H9 (cell line): Measurements from ENCODE around the gene HUWE1. TPM values are rescaled to one million over a fixed set of nuclear protein-coding genes. Genes with fewer than 3 reads are reported as not detected.

Experiments
- DNase-seq: peaks from one replicate; pipeline ENCODE4 v3.0.0-alpha.2; 2017
- H2AFZ ChIP-seq: one replicate; pipeline ENCODE4 v1.6.1; 2013; ENCODE audit warnings: mild to moderate bottlenecking, low read length, control low read depth, moderate library complexity
- H2AK5ac ChIP-seq: 2 replicates; pipeline ENCODE4 v1.6.1; 2013; ENCODE audit warnings: low read length, control low read depth, mixed read lengths; ENCODE audit not compliant: insufficient read length
- H2BK120ac ChIP-seq: one replicate; pipeline ENCODE4 v1.6.1; 2013; ENCODE audit warnings: low read depth, mild to moderate bottlenecking, low read length, control low read depth, inconsistent platforms; ENCODE audit not compliant: poor library complexity, severe bottlenecking
- H2BK12ac ChIP-seq: 2 replicates; pipeline ENCODE4 v1.6.1; 2013; ENCODE audit warnings: low read length, control low read depth, mixed read lengths, low read depth; ENCODE audit not compliant: insufficient read length
- H2BK15ac ChIP-seq: 2 replicates; pipeline ENCODE4 v1.6.1; 2013; ENCODE audit warnings: low read depth, low read length, control low read depth
- H2BK20ac ChIP-seq: one replicate; pipeline ENCODE4 v1.6.1; 2013; ENCODE audit warnings: low read depth, mild to moderate bottlenecking, low read length, control low read depth, inconsistent platforms; ENCODE audit not compliant: poor library complexity, severe bottlenecking
- H2BK5ac ChIP-seq: 2 replicates; pipeline ENCODE4 v1.6.1; 2013; ENCODE audit warnings: low read length, control low read depth, mixed read lengths; ENCODE audit not compliant: insufficient read length
- H3K14ac ChIP-seq: 2 replicates; pipeline ENCODE4 v1.6.1; 2013; ENCODE audit warnings: low read length, control low read depth; ENCODE audit not compliant: insufficient read depth
- H3K18ac ChIP-seq: 2 replicates; pipeline ENCODE4 v1.6.1; 2013; ENCODE audit warnings: low read depth, mild to moderate bottlenecking, mixed read lengths, low read length, control low read depth; ENCODE audit not compliant: insufficient read length
- H3K23ac ChIP-seq: 2 replicates; pipeline ENCODE4 v1.6.1; 2013; ENCODE audit warnings: low read length, control low read depth, mixed read lengths, low read depth; ENCODE audit not compliant: insufficient read length
- H3K23me2 ChIP-seq: 2 replicates; pipeline ENCODE4 v1.6.1; 2013; ENCODE audit warnings: low read depth, mild to moderate bottlenecking, mixed read lengths, low read length, control low read depth; ENCODE audit not compliant: insufficient read length, poor library complexity, severe bottlenecking
- H3K27ac ChIP-seq: 2 replicates; pipeline ENCODE4 v1.5.1; 2013; ENCODE audit warnings: low read length, control low read depth, mixed read lengths, low read depth; ENCODE audit not compliant: insufficient read length
- H3K27me3 ChIP-seq: 2 replicates; pipeline ENCODE4 v1.6.1; 2013; ENCODE audit warnings: low read length, control low read depth, inconsistent platforms; ENCODE audit not compliant: insufficient read depth
- H3K4ac ChIP-seq: 2 replicates; pipeline ENCODE4 v1.6.1; 2013; ENCODE audit warnings: low read depth, mild to moderate bottlenecking, control low read depth, inconsistent platforms, low read length, moderate library complexity
- H3K4me1 ChIP-seq: 2 replicates; pipeline ENCODE4 v1.6.1; 2013; ENCODE audit warnings: low read length, control low read depth, inconsistent platforms; ENCODE audit not compliant: insufficient read depth
- H3K4me2 ChIP-seq: 2 replicates; pipeline ENCODE4 v1.6.1; 2013; ENCODE audit warnings: low read length, control low read depth, mixed read lengths; ENCODE audit not compliant: insufficient read length, insufficient read depth
- H3K56ac ChIP-seq: 2 replicates; pipeline ENCODE4 v1.6.1; 2013; ENCODE audit warnings: low read depth, mild to moderate bottlenecking, mixed read lengths, low read length, control low read depth; ENCODE audit not compliant: insufficient read length
- H3K79me1 ChIP-seq: 2 replicates; pipeline ENCODE4 v1.6.1; 2013; ENCODE audit warnings: low read depth, mild to moderate bottlenecking, moderate library complexity, low read length, control low read depth, inconsistent platforms; ENCODE audit not compliant: insufficient read depth, poor library complexity, severe bottlenecking
- H3K79me2 ChIP-seq: 2 replicates; pipeline ENCODE4 v1.6.1; 2013; ENCODE audit warnings: low read length, control low read depth, inconsistent platforms; ENCODE audit not compliant: insufficient read depth
- H3K9ac ChIP-seq: 2 replicates; pipeline ENCODE4 v1.6.1; 2013; ENCODE audit warnings: low read length, control low read depth, mixed read lengths; ENCODE audit not compliant: insufficient read length; ENCODE audit errors: extremely low read depth
- H3K9me3 ChIP-seq: one replicate; pipeline ENCODE4 v1.6.1; 2013; ENCODE audit warnings: low read depth, low read length, inconsistent platforms; ENCODE audit not compliant: control insufficient read depth
- H3T11ph ChIP-seq: one replicate; pipeline ENCODE4 v1.6.1; 2013; ENCODE audit warnings: mild to moderate bottlenecking, low read length, control low read depth, inconsistent platforms
- H4K20me1 ChIP-seq: one replicate; pipeline ENCODE4 v1.6.1; 2013; ENCODE audit not compliant: control insufficient read depth, insufficient read length, insufficient read depth
- H4K5ac ChIP-seq: 2 replicates; pipeline ENCODE4 v1.6.1; 2013; ENCODE audit warnings: low read depth, mild to moderate bottlenecking, mixed read lengths, low read length, control low read depth; ENCODE audit not compliant: insufficient read length
- H4K8ac ChIP-seq: replicated peaks from 2 replicates; pipeline ENCODE4 v1.6.1; 2013; ENCODE audit warnings: low read length, control low read depth, mixed read lengths, low read depth; ENCODE audit not compliant: insufficient read length
- H4K91ac ChIP-seq: 2 replicates; pipeline ENCODE4 v1.6.1; 2013; ENCODE audit warnings: low read depth, mild to moderate bottlenecking, moderate library complexity, mixed read lengths, low read length, control low read depth; ENCODE audit not compliant: insufficient read length
- H3K27ac Mint-ChIP-seq, 3 experiments: 2 replicates in 2 of 3; 3 replicates in 1 of 3; pipeline ENCODE4 v1.8.0; 2020 to 2021; ENCODE audit warnings: mixed read lengths in 3 of 3, mild to moderate bottlenecking in 1 of 3, moderate library complexity in 1 of 3
- H3K27me3 Mint-ChIP-seq: 2 replicates; pipeline ENCODE4 v1.8.0; 2021; ENCODE audit warnings: low read depth, mild to moderate bottlenecking, moderate library complexity, mixed read lengths
- H3K36me3 Mint-ChIP-seq, 3 experiments: 2 replicates in 2 of 3; 3 replicates in 1 of 3; pipeline ENCODE4 v1.8.0; 2020 to 2021; ENCODE audit warnings: low read depth in 3 of 3, mixed read lengths in 3 of 3; ENCODE audit not compliant: insufficient read depth in 1 of 3
- H3K4me1 Mint-ChIP-seq, 2 experiments: 2 replicates each; pipeline ENCODE4 v1.8.0; 2020; ENCODE audit warnings: mixed read lengths in 2 of 2
- H3K4me3 Mint-ChIP-seq, 2 experiments: 2 replicates in 1 of 2; 3 replicates in 1 of 2; pipeline ENCODE4 v1.8.0; 2020 to 2021; ENCODE audit warnings: mild to moderate bottlenecking in 2 of 2, mixed read lengths in 2 of 2, moderate library complexity in 1 of 2
- H3K9me3 Mint-ChIP-seq, 2 experiments: 2 replicates in 1 of 2; 3 replicates in 1 of 2; pipeline ENCODE4 v1.8.0; 2020; ENCODE audit warnings: mild to moderate bottlenecking in 2 of 2, mixed read lengths in 2 of 2, moderate library complexity in 1 of 2
- CTCF ChIP-seq: fragments of 200-600 bp; sonication (generic); conservative IDR thresholded peaks from 3 replicates; pipeline ENCODE4 v1.8.0; 2021; ENCODE audit warnings: antibody characterized with exemption, mild to moderate bottlenecking
- total RNA-seq: library from RNA; stranded (reverse); gene quantifications from 2 replicates; pipeline ENCODE4 v1.2.1, GENCODE V29; 2021

HUWE1 gene
- total RNA-seq, 1 experiment from 2014 or later, result 230 TPM

GRCh38 chrX:53571494-53571893 lies 115.0 kb downstream of the HUWE1 start:
- Histone ChIP-seq H4K20me1 (no peaks in the 10 kb centered on the region), H3T11ph (no peak overlapping the region), H4K8ac (no peak overlapping the region), H4K91ac (no peak overlapping the region), H3K9ac (no peak overlapping the region), H2BK20ac (no peak overlapping the region), H2BK5ac (no peak overlapping the region), H3K18ac (no peak overlapping the region), H2BK15ac (no peak overlapping the region), H4K5ac (no peak overlapping the region), H2AFZ (no peak overlapping the region), H3K79me1 (no peaks in the 10 kb centered on the region), H2AK5ac (no peak overlapping the region), H2BK120ac (no peak overlapping the region), H3K23me2 (no peaks in the 10 kb centered on the region), H3K79me2 (no peaks in the 10 kb centered on the region), H3K14ac (no peak overlapping the region), H3K4ac (no peak overlapping the region), H3K27me3 (no peaks in the 10 kb centered on the region), H2BK12ac (no peak overlapping the region), H3K56ac (no peak overlapping the region), H3K9me3 (peaks cover 24% of the 10 kb centered on the region), H3K4me2 (no peak overlapping the region), H3K23ac (no peak overlapping the region), H3K4me1 (no peaks in the 10 kb centered on the region), H3K27ac (no peak overlapping the region)
- no peak overlapping the region for H3K4me3 Mint-ChIP-seq
- peaks cover 43 to 90% (median 70%) of the 10 kb centered on the region in 3 experiments for H3K36me3 Mint-ChIP-seq
- no peak for DNase-seq
- TF ChIP-seq CTCF, result no peak
- H3K27me3 Mint-ChIP-seq, result peaks cover 2% of the 10 kb centered on the region
- no peak overlapping the region for H3K27ac Mint-ChIP-seq
- H3K9me3 Mint-ChIP-seq, result peaks cover 44 to 49% of the 10 kb centered on the region in 2 experiments
- H3K4me1 Mint-ChIP-seq, result no peaks in the 10 kb centered on the region
